ENCODE measurements around the gene COL18A1. TPM values are rescaled to one million over a fixed set of nuclear protein-coding genes. Genes with fewer than 3 reads are reported as not detected.

COL18A1 gene
- total RNA-seq, 1 donor from 2014 or later: 535 TPM

DNA sequence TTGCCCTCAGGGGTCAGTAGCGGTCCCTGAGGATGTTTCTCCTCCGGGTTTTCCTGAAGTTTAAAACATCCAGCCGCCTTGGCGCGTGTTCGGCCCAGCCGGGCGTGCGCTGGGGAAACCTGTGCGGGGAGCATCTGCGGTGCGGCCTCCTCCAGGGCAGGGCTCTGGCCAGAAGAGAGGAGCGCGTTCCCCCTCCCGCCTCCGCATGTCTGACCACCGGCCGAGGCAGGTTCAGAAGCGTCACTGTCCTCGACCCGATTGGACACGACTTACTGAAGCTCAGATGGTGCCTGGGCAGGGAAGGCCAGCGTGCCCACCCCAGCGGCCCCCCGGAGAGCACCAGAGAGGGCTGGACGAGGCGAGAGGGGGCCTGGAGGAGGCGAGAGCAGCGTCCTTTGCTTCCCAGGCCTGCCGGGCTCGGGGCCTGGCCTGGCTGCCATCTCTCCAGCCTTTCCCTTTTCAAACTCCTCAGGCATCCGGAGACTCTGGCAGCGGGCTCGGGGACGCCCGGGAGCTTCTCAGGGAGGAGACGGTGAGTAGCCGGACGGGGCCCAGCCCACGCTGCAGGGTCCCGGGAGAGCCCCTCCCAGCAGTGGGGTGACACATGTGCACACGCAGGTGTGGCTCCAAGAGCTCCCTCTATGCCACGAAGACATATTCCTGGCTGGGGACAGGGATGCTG lies 70.2 kb downstream of the COL18A1 start:
- TF ChIP-seq, protein P1, sequence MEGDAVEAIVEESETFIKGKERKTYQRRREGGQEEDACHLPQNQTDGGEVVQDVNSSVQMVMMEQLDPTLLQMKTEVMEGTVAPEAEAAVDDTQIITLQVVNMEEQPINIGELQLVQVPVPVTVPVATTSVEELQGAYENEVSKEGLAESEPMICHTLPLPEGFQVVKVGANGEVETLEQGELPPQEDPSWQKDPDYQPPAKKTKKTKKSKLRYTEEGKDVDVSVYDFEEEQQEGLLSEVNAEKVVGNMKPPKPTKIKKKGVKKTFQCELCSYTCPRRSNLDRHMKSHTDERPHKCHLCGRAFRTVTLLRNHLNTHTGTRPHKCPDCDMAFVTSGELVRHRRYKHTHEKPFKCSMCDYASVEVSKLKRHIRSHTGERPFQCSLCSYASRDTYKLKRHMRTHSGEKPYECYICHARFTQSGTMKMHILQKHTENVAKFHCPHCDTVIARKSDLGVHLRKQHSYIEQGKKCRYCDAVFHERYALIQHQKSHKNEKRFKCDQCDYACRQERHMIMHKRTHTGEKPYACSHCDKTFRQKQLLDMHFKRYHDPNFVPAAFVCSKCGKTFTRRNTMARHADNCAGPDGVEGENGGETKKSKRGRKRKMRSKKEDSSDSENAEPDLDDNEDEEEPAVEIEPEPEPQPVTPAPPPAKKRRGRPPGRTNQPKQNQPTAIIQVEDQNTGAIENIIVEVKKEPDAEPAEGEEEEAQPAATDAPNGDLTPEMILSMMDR (conservative IDR thresholded peaks at IDR 0.05; ENCODE audit: low read depth, low read length): no peak
- no peak for DNase-seq (ENCODE audit: low read depth)
- no peak overlapping the region for H3K4me3 ChIP-seq (ENCODE audit: low read depth, low read length)

DNA sequence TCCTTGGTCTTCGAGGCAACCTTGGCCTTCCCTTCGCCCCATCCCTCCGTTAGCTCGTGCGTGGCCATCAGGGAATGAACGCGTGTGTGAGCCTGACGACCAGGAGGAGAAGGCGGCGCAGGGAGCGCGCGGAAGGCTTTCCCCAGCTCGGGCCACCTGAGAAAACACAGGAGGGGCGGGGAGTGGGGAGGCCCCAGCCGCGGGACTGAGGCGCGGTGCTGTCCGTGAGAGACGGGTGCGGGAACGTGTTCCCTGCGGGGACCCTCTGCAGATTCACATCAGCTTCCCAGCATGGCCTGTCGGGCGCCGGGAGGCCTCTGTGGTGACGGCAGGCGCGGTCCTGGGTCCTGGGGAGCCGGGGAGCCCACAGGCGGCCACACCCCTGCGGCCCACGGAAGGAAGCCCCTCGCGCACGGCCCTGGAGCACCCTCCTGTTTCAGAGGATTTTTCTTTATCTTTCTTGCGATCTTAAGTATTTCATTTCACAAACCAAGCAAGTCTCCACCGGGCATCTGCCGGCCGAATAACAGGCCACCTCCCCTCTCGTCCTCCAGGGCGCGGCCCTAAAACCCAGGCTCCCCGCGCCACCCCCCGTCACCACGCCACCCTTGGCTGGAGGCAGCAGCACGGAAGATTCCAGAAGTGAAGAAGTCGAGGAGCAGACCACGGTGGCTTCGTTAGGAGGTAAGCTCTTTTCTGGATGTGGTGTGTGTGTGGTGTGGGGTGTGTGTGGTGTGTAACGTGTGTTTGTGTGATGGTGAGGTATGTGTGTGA lies 71.0 kb downstream of the COL18A1 start:
- DNase-seq (ENCODE audit: low read depth): no peak
- no peak overlapping the region for H3K4me3 ChIP-seq (ENCODE audit: low read depth, low read length)
- TF ChIP-seq, protein P1 (conservative IDR thresholded peaks at IDR 0.05; ENCODE audit: low read depth, low read length): no peak

DNA sequence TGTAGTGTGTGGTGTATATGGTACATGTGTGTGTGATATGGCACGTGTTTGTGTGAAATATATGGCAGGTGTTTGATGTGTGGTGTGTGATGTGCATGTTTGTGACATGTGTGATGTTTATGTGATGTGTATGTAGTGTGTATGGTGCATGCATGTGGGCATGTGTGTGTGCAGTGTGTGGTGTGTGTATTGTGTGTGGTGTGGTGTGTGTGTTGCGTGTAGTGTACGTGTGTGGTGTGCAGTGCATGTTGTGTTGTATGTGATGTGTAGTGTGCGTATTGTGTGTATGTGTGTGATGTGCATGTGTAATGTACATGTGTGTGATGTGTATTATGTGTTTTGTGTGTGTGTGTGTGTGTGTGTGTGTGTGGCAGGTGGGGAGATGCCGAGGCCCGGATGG lies 71.6 kb downstream of the COL18A1 start:
- no peak for DNase-seq (ENCODE audit: low read depth)
- TF ChIP-seq, protein P1 (conservative IDR thresholded peaks at IDR 0.05; ENCODE audit: low read depth, low read length): no peak
- H3K4me3 ChIP-seq (ENCODE audit: low read depth, low read length): no peak overlapping the region

DNA sequence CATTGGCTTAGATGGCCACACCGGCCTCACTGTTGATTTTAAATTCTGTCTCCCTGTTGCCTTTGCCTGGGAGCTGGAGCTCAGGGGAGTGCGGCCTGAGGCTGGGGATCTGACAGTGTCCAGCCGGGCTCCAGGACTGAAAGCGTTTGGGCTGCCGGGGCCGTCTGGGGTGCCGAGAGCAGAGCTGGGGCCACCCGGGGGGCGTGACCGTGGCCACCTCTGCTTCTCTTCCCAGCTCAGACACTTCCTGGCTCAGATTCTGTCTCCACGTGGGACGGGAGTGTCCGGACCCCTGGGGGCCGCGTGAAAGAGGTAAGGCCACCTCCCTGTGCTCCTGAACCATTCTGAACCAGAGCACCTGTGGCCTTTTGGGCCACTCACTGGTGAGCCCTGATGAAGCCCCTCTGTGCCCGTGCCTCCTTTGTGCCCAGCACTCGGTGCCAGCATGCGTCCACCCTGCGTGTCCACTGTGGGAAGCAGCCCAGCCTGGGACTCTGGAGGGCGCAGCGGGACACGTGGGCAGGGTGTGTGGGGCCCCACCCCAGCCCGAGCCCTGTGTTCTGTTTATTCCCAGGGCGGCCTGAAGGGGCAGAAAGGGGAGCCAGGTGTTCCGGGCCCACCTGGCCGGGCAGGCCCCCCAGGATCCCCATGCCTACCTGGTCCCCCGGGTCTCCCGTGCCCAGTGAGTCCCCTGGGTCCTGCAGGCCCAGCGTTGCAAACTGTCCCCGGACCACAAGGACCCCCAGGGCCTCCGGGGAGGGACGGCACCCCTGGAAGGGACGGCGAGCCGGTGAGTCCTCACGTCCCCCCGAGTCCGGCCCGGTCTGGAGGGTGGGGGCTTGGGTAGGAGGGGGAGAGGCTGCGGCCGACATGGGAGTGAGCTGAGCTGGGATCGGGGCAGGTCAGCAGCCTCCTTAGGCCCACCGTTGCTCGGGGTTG lies 72.5 kb downstream of the COL18A1 start:
- H3K4me3 ChIP-seq (ENCODE audit: low read depth, low read length): no peak overlapping the region
- DNase-seq (ENCODE audit: low read depth): no peak
- TF ChIP-seq, protein P1 (conservative IDR thresholded peaks at IDR 0.05; ENCODE audit: low read depth, low read length): no peak

DNA sequence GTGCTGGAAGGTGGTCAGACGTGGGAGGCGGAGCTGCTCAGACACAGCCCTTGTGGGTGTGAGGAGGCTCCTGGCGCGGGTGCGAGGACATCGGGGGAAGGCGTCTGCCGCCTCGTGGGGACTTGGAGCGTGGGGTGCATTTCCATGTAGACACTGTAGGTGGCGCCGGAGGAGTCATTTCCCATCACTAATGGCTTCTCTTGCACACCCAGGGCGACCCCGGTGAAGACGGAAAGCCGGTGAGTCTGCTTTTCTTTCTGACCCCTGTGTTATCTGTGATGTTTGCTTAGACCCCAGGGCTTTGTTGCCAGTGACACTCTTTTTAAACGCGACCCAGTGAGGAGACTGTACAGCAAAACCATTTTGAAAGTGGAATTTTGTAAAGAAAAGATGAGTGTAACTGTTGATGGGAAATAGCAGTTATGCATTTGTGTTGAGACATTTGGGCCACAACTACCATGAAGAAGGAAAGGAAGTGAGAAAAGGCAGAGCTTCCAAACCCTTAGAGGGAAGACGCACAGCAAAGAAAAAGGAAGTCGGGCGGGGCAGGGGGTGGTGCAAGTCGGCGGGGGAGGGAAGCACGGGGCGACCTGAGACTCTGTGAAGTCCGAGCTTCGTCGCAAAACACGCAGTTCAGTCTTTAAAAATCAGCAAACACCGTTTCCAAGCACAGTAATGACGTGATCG lies 73.3 kb downstream of the COL18A1 start:
- TF ChIP-seq, protein P1 (conservative IDR thresholded peaks at IDR 0.05; ENCODE audit: low read depth, low read length): peak; percentile 52
- no peak overlapping the region for H3K4me3 ChIP-seq (ENCODE audit: low read depth, low read length)
- DNase-seq (ENCODE audit: low read depth): no peak

Data from epithelial cell of proximal tubule (primary cell).